22Rv1 (cell line): ENCODE results near the gene CAMTA1.

Experiments used
- H3K27ac ChIP-seq: fragments of 450-650 bp; 2 replicates; pipeline ENCODE4 v1.5.1; 2017
- CTCF ChIP-seq: fragments of 450-650 bp; IDR thresholded peaks from 2 replicates; pipeline ENCODE4 v1.5.1; 2017; ENCODE audit warnings: mild to moderate bottlenecking
- ZFX ChIP-seq: fragments of 450-650 bp; IDR thresholded peaks from 2 replicates; pipeline ENCODE4 v1.6.1; 2017; ENCODE audit warnings: antibody characterized with exemption, borderline replicate concordance

The CAMTA1 gene

GRCh38 chr1:7348073-7348472 is 562.8 kb downstream of the CAMTA1 start:
- no peak overlapping the region for H3K27ac ChIP-seq
- TF ChIP-seq CTCF (no peak), ZFX (no peak)

GRCh38 chr1:7348580-7348979 is 563.3 kb downstream of the CAMTA1 start:
- H3K27ac ChIP-seq = no peak overlapping the region
- TF ChIP-seq ZFX = no peak
- TF ChIP-seq CTCF = no peak

- TF ChIP-seq CTCF (no peak), ZFX (no peak)
- H3K27ac ChIP-seq = no peak overlapping the region
These were observed 565.5 kb downstream of the CAMTA1 start for GRCh38 chr1:7350804-7351203.

- no peak for TF ChIP-seq ZFX
- TF ChIP-seq CTCF = no peak
These were observed 566.4 kb downstream of the CAMTA1 start for GRCh38 chr1:7351649-7352048.

GRCh38 chr1:7352364-7352763 is 567.1 kb downstream of the CAMTA1 start:
- no peak overlapping the region for H3K27ac ChIP-seq

More at GRCh38 chr1:7351649-7352048, 566.4 kb downstream of the CAMTA1 start:
- no peak overlapping the region for H3K27ac ChIP-seq

GRCh38 chr1:7352974-7353373 is 567.7 kb downstream of the CAMTA1 start:
- no peak overlapping the region for H3K27ac ChIP-seq
- TF ChIP-seq CTCF = no peak
- TF ChIP-seq ZFX = no peak

More at GRCh38 chr1:7352364-7352763, 567.1 kb downstream of the CAMTA1 start:
- TF ChIP-seq ZFX (no peak), CTCF (no peak)

- no peak overlapping the region for H3K27ac ChIP-seq
- TF ChIP-seq CTCF (no peak), ZFX (no peak)
These were observed 570.4 kb downstream of the CAMTA1 start for GRCh38 chr1:7355646-7356045.
